ENCODE data around the gene LAMA5.

The LAMA5 gene

DNA sequence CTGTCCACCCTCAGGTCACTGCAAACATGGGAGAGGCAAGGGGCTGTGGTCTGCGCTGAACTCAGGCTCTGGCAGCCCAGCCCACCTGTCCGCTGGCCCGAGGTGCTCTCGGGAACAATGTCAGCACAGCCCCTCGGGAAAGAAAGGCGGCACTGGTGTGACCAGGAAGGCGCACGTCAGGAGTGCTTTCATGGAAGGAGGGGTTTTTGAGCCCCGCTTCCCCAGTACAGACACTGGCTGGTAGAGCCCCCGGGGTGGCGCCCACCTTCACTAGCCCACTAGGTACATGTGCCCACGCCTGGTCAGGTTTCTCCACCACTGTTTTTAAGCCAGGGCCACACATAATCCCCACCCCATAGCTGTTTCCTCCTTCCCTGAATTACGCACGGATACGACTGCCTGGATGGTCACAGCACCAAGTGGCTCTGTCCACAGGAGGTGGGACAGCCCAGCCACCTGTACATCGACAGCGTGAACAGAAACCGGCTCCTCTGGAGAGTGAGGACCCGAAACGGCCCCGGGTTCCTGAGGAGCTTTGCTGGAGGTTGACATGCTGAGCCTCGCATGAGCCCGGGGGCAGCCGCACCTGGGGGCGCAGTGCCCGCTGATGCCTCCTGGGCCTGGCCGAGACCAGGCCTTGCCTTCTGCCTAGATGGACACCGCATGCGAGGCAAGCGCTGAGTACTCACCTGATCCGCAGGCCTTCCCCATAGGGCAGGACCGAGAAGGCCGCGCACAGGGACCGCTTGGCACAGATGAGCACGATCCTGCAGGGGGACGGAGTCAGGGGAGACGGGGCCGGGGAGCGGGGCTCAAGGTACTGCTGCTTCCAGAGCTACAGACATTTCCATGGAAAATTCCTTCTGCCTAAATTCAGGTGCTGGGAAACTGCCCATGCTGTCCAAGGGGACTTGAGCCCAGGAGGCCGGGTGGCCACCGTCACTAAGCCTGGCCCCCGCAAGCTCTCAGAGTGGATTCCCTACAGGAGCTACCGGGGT, 27.4 kb upstream of the LAMA5 start:
- Mint-ChIP-seq H3K4me3 (no peak overlapping the region), H3K27ac (no peak overlapping the region), H3K9me3 (no peaks in the 10 kb centered on the region), H3K36me3 (peaks cover 33% of the 10 kb centered on the region), H3K4me1 (peaks cover 21% of the 10 kb centered on the region)
- DNase-seq (ENCODE audit: low spot score in 2 of 2) = no peak
- no peak for ATAC-seq

DNA sequence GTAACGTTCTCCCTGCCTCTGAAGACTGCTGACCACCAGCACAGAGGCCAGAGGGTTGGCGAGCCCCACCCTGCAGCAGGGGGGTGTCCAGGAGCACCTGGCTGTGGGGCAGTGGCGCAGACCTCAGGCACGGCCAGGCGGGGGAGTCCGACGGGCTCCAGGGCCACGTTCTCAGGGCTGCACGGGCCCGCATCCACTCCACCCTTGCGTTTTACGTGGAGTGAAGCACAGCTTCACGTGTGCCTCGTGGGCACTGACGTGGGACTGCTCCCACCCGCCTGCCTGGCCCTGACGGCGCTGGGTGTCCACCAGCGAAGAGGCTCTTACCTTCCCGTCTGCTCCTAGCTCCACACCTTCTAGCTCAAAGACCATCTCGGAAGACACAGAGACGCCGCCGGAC, 26.7 kb upstream of the LAMA5 start:
- Mint-ChIP-seq H3K27ac (no peak overlapping the region), H3K36me3 (peaks cover 40% of the 10 kb centered on the region), H3K4me1 (peaks cover 26% of the 10 kb centered on the region), H3K4me3 (no peak overlapping the region), H3K9me3 (no peaks in the 10 kb centered on the region)
- no peak for ATAC-seq
- no peak for DNase-seq (ENCODE audit: low spot score in 2 of 2)

GRCh38 chr20:62393335-62393665, 26.2 kb upstream of the LAMA5 start:
- Mint-ChIP-seq H3K4me1 (peaks cover 32% of the 10 kb centered on the region), H3K9me3 (no peaks in the 10 kb centered on the region), H3K27ac (no peak overlapping the region), H3K36me3 (peaks cover 43% of the 10 kb centered on the region), H3K4me3 (no peak overlapping the region)
- no peak for DNase-seq (ENCODE audit: low spot score in 2 of 2)
- no peak for ATAC-seq

DNA sequence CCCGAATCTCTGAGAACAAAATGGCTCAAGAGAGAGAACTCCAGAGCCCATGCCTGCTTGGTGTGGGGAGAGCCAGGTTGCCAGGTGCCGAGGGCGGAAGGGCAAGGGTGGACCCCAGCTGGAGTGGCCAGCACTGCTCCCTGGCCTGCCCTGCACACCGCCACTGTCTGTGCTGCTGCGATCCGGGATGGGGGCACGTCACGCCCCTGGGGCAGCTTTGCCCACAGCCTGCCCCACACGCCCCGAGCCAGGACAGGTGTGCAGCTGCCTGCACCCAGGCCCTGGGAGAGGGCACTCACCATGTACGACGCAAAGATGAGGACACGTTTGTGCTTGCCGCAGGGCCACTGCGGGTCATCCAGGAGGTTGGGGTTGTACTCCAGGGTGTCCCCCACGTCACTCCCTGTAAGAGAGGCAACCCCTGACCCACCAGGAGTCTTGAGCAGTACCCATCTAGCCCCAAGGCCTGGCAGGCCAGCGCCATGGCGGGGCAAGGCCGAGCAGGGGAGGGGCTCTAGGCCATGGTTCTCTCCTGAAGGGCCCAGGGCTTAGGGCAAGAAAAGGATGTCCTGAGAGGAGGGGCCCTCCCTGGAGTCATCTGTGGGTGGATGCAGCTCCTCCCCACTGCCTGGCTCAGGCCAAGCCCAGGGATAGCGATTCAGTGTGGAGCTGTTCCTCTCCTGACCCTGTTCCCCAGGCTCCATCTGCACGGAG, 25.7 kb upstream of the LAMA5 start:
- Mint-ChIP-seq H3K4me3 (no peak overlapping the region), H3K4me1 (peaks cover 32% of the 10 kb centered on the region), H3K9me3 (no peaks in the 10 kb centered on the region), H3K27ac (no peak overlapping the region), H3K36me3 (peaks cover 43% of the 10 kb centered on the region)
- DNase-seq (ENCODE audit: low spot score in 2 of 2) (no peak), ATAC-seq (peak; percentile 4)

GRCh38 chr20:62392077-62392418, 24.9 kb upstream of the LAMA5 start:
- H3K4me1 Mint-ChIP-seq = peaks cover 28% of the 10 kb centered on the region
- DNase-seq (ENCODE audit: low spot score in 2 of 2) (no peak), ATAC-seq (no peak)
- no peaks in the 10 kb centered on the region for H3K9me3 Mint-ChIP-seq
- H3K27ac Mint-ChIP-seq = no peak overlapping the region
- H3K36me3 Mint-ChIP-seq = peaks cover 45% of the 10 kb centered on the region
- H3K4me3 Mint-ChIP-seq = no peak overlapping the region

GRCh38 chr20:62391165-62392076, 24.3 kb upstream of the LAMA5 start:
- Mint-ChIP-seq H3K9me3 (no peaks in the 10 kb centered on the region), H3K36me3 (peaks cover 50% of the 10 kb centered on the region), H3K27ac (no peak overlapping the region), H3K4me1 (peaks cover 26% of the 10 kb centered on the region), H3K4me3 (no peak overlapping the region)
- ATAC-seq = no peak
- no peak for DNase-seq (ENCODE audit: low spot score in 2 of 2)

DNA sequence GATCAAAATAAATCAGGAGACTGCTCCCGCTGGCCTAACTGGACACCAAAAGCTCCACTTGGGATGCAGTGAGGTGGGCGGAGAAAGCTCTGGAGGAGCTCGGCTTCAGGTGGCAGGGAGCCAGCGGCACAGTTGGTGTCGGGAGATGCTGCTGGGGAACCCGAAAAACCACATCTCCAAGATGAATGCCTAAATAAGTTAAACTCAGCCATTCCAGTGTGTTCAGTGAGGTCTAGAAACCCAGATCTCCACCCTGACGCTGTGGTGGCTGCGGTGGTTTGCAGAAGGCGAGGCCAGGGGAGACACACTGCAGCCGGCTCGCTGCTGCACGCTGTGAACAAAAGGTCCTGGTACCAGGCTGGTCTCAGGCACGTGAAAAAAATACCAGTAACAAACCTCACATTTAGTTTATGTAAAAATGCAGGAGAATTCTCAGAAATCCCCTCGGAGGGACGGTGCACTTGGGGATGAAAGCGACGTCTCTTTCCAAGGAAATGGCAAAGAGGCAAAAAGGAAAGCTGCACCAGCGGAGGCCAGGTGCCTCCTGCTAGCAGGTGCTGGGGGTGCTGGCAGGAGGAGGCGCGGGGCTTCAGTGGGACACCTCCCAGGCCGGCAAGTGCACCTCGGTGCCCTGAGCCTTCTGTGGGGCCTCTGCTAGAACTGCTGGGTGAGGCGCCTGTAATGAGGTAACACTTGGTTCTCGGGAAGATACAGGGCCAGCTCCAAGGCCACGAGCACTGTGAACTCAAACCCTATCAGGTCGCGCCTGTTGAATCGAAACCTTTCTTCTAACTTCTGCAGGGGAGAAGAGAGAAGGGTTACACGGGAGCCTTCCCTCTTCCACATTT, 23.4 kb upstream of the LAMA5 start:
- peak overlapping the region; percentile 58 for H3K27ac Mint-ChIP-seq
- no peak for ATAC-seq
- no peaks in the 10 kb centered on the region for H3K9me3 Mint-ChIP-seq
- DNase-seq (ENCODE audit: low spot score in 2 of 2) = no peak
- H3K4me1 Mint-ChIP-seq = peaks cover 33% of the 10 kb centered on the region
- H3K36me3 Mint-ChIP-seq = peaks cover 55% of the 10 kb centered on the region
- no peak overlapping the region for H3K4me3 Mint-ChIP-seq

GRCh38 chr20:62389601-62390087, 22.5 kb upstream of the LAMA5 start:
- Mint-ChIP-seq H3K9me3 (no peaks in the 10 kb centered on the region), H3K4me3 (no peak overlapping the region), H3K4me1 (peaks cover 40% of the 10 kb centered on the region), H3K27ac (peak overlapping the region; percentile 58), H3K36me3 (peaks cover 55% of the 10 kb centered on the region)
- ATAC-seq (no peak), DNase-seq (ENCODE audit: low spot score in 2 of 2) (no peak)

GRCh38 chr20:62388839-62389600, 21.9 kb upstream of the LAMA5 start:
- DNase-seq (ENCODE audit: low spot score in 2 of 2) (no peak), ATAC-seq (no peak)
- H3K9me3 Mint-ChIP-seq = no peaks in the 10 kb centered on the region
- H3K36me3 Mint-ChIP-seq = peaks cover 59% of the 10 kb centered on the region
- peak overlapping the region; percentile 7 for H3K27ac Mint-ChIP-seq
- peak overlapping the region; percentile 92 for H3K4me3 Mint-ChIP-seq
- peaks cover 40% of the 10 kb centered on the region for H3K4me1 Mint-ChIP-seq

GRCh38 chr20:62387933-62388635, 21.0 kb upstream of the LAMA5 start:
- peak overlapping the region; percentile 93 for H3K27ac Mint-ChIP-seq
- peaks cover 62% of the 10 kb centered on the region for H3K36me3 Mint-ChIP-seq
- H3K4me3 Mint-ChIP-seq = peak overlapping the region; percentile 92
- H3K9me3 Mint-ChIP-seq = no peaks in the 10 kb centered on the region
- no peak for ATAC-seq
- no peak for DNase-seq (ENCODE audit: low spot score in 2 of 2)
- H3K4me1 Mint-ChIP-seq = peaks cover 45% of the 10 kb centered on the region

GRCh38 chr20:62387219-62387913, 20.3 kb upstream of the LAMA5 start:
- peaks cover 68% of the 10 kb centered on the region for H3K36me3 Mint-ChIP-seq
- no peak for DNase-seq (ENCODE audit: low spot score in 2 of 2)
- peak overlapping the region; percentile 92 for H3K4me3 Mint-ChIP-seq
- H3K27ac Mint-ChIP-seq = peak overlapping the region; percentile 93
- no peaks in the 10 kb centered on the region for H3K9me3 Mint-ChIP-seq
- H3K4me1 Mint-ChIP-seq = peaks cover 51% of the 10 kb centered on the region
- ATAC-seq = no peak

DNA sequence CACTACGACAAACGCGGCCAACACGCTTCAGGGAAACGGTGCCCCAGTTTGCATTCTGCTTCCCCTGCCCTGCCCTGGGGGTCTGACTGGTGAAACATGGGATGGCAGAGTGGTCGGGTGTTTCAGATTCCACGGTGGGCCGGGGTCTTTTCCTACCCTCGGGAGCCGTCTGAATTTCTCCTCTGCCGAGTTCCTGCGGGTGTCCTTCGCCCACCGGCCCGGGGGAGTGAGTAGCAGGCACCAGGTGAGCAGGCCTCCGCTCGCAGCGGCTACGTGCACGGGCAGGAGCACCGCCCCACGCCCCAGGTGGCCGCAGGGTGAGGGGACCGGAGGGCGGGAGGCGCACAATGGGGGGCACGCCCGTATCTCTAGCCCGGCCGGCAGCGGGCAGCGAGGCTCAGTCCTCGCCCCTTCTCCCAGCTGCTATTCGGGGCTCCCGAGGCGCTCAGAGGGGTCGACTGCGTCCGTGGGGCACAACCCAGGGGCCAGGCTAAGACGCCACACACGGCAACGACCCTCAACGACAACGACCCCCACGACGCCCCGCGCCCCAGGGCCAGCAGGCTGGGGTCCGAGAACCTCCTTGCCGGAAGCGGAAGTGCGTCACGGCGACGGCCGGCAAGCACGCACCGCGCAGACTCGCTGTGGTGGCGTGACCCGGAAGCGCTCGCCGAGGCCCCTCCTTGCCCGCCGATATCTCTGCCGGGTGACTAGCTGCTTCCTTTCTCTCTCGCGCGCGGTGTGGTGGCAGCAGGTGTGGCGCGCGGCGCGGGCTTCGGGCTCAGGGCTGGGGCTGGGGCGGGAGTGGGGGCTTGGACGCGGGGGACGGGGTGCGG, 19.5 kb upstream of the LAMA5 start, which contains the start of gene RPS21:
Gene RPS21, plus strand, starts transcription at position 721 of the 836 bp plus-strand sequence. CDS start 236 bp downstream, outside the sequence.
- peak; percentile 95 for ATAC-seq
- Mint-ChIP-seq H3K9me3 (peaks cover 4% of the 10 kb centered on the region), H3K4me1 (peaks cover 59% of the 10 kb centered on the region), H3K36me3 (peaks cover 76% of the 10 kb centered on the region), H3K4me3 (peak within 1 kb of the TSS; percentile 92), H3K27ac (peak within 1 kb of the TSS; percentile 93)
- peak; percentile 82 to 93 for DNase-seq (ENCODE audit: low spot score in 2 of 2)

Measured in stimulated activated effector memory CD8-positive, alpha-beta T cell treated with anti-CD3 and anti-CD28 coated beads, Interleukin-12 subunit alpha, Interleukin-12 subunit beta, amount 100 ng/mL, for 72 hours (primary cell).